Liver (tissue), 9 donors: Measurements from ENCODE around the gene SERPINA10. TPM values are rescaled to one million over a fixed set of nuclear protein-coding genes. Genes with fewer than 3 reads are reported as not detected.

Source experiments
- DNase-seq: peaks from one replicate; pipeline ENCODE4 v3.0.0-alpha.2; 2017; ENCODE audit warnings: low spot score
- H3K27ac ChIP-seq, 2 donors: one replicate each; pipeline ENCODE4 v1.7.0; 2013; ENCODE audit warnings: inconsistent platforms in 2 of 2, low read length in 2 of 2, control low read depth in 1 of 2, low read depth in 1 of 2, mild to moderate bottlenecking in 1 of 2
- H3K27me3 ChIP-seq, 4 donors: one replicate each; pipeline versions ENCODE4 v1.6.1 to v1.7.0; 2013; ENCODE audit warnings: low read length in 3 of 4, inconsistent platforms in 1 of 4, mild to moderate bottlenecking in 1 of 4, moderate library complexity in 1 of 4; ENCODE audit not compliant: control insufficient read depth in 4 of 4, insufficient read depth in 4 of 4
- H3K36me3 ChIP-seq, 4 donors: one replicate each; pipeline versions ENCODE4 v1.6.1 to v1.7.0; 2013; ENCODE audit warnings: low read length in 3 of 4, mild to moderate bottlenecking in 3 of 4, low read depth in 1 of 4, moderate library complexity in 1 of 4; ENCODE audit not compliant: control insufficient read depth in 4 of 4, insufficient read depth in 3 of 4
- H3K4me1 ChIP-seq, 4 donors: one replicate each; pipeline versions ENCODE4 v1.6.1 to v1.7.0; 2013; ENCODE audit warnings: low read length in 3 of 4, mild to moderate bottlenecking in 3 of 4, moderate library complexity in 1 of 4; ENCODE audit not compliant: control insufficient read depth in 4 of 4, insufficient read depth in 4 of 4
- H3K4me3 ChIP-seq, 3 donors: one replicate each; pipeline versions ENCODE4 v1.6.1 to v1.7.0; 2013; ENCODE audit warnings: low read length in 3 of 3, control low read depth in 1 of 3, low read depth in 1 of 3, mild to moderate bottlenecking in 1 of 3
- H3K9ac ChIP-seq, 2 donors: one replicate each; pipeline ENCODE4 v1.7.0; 2013; ENCODE audit warnings: low read length in 2 of 2, mild to moderate bottlenecking in 2 of 2, moderate library complexity in 2 of 2, control low read depth in 1 of 2, low read depth in 1 of 2
- H3K9me3 ChIP-seq, 4 donors: one replicate each; pipeline versions ENCODE4 v1.6.1 to v1.7.0; 2013; ENCODE audit warnings: low read length in 3 of 4; ENCODE audit not compliant: control insufficient read depth in 4 of 4
- EGR1 ChIP-seq, 2 donors: IDR thresholded peaks; 2 replicates each; pipeline ENCODE4 v1.6.1; 2016 to 2018; ENCODE audit warnings: antibody characterized with exemption in 2 of 2, low read depth in 2 of 2
- FOXA1 ChIP-seq: IDR thresholded peaks from 2 replicates; pipeline ENCODE4 v1.6.1; 2016; ENCODE audit warnings: antibody characterized with exemption
- FOXA2 ChIP-seq: IDR thresholded peaks from 2 replicates; pipeline ENCODE4 v1.6.1; 2016; ENCODE audit warnings: antibody characterized with exemption
- GABPA ChIP-seq, 2 donors: IDR thresholded peaks in 1 of 2; conservative IDR thresholded peaks in 1 of 2; 2 replicates each; pipeline ENCODE4 v1.6.1; 2016; ENCODE audit warnings: antibody characterized with exemption in 2 of 2, mild to moderate bottlenecking in 1 of 2, moderate library complexity in 1 of 2
- HNF4A ChIP-seq, 2 donors: conservative IDR thresholded peaks; 2 replicates each; pipeline ENCODE4 v1.6.1; 2016; ENCODE audit warnings: antibody characterized with exemption in 2 of 2, mild to moderate bottlenecking in 2 of 2
- HNF4G ChIP-seq: IDR thresholded peaks from 2 replicates; pipeline ENCODE4 v1.6.1; 2016; ENCODE audit warnings: antibody characterized with exemption
- JUND ChIP-seq, 2 donors: IDR thresholded peaks; 2 replicates each; pipeline ENCODE4 v1.6.1; 2016; ENCODE audit warnings: antibody characterized with exemption in 2 of 2
- NR2F2 ChIP-seq: IDR thresholded peaks from 2 replicates; pipeline ENCODE4 v1.6.1; 2016; ENCODE audit warnings: antibody characterized with exemption
- RAD21 ChIP-seq, 2 donors: IDR thresholded peaks; 2 replicates each; pipeline ENCODE4 v1.6.1; 2016; ENCODE audit warnings: antibody characterized with exemption in 2 of 2, mild to moderate bottlenecking in 2 of 2
- RXRA ChIP-seq, 2 donors: IDR thresholded peaks; 2 replicates each; pipeline ENCODE4 v1.6.1; 2017 to 2018; ENCODE audit warnings: antibody characterized with exemption in 2 of 2, mild to moderate bottlenecking in 1 of 2
- SP1 ChIP-seq: IDR thresholded peaks from 2 replicates; pipeline ENCODE4 v1.6.1; 2018; ENCODE audit warnings: antibody characterized with exemption, mild to moderate bottlenecking
- TAF1 ChIP-seq: conservative IDR thresholded peaks from 2 replicates; pipeline ENCODE4 v1.6.1; 2016; ENCODE audit warnings: antibody characterized with exemption, mild to moderate bottlenecking
- YY1 ChIP-seq: IDR thresholded peaks from 2 replicates; pipeline ENCODE4 v1.6.1; 2016; ENCODE audit warnings: antibody characterized with exemption, mild to moderate bottlenecking
- WGBS: extraction: QIAGEN DNeasy Blood & Tissue Kit; methylation state at CpG from one replicate; pipeline ENCODE4 v1.1.7; 2013; 5-methylcytosine and 5-hydroxymethylcytosine counted together
- polyA plus RNA-seq, 2 donors: library from polyadenylated mRNA; stranded (reverse) in 1 of 2; unstranded in 1 of 2; fragments of 200-250 nt in 1 of 2; fragments of >200 nt in 1 of 2; fragmentation: Nextera tagmentation in 1 of 2; extraction: Ambion mirVana in 1 of 2; gene quantifications; one replicate each; pipeline versions ENCODE4 v1.2.1 to v1.2.3, GENCODE V29; 2013 to 2015
- total RNA-seq, 2 donors: library from RNA; depleted of rRNA; stranded (reverse); fragments of >200 nt; gene quantifications; one replicate each; pipeline ENCODE4 v1.2.3, GENCODE V29; 2014
- TF ChIP-seq, protein P1 (sequence below): IDR thresholded peaks from 2 replicates; pipeline ENCODE4 v1.6.1; 2016; ENCODE audit warnings: antibody characterized with exemption, mild to moderate bottlenecking
- TF ChIP-seq, protein P2 (sequence below): fragments of 150-350 bp; IDR thresholded peaks from 2 replicates; pipeline ENCODE4 v1.5.1; 2017; ENCODE audit warnings: improper control_type of control experiment, low read depth, low read length; ENCODE audit not compliant: missing input control
- TF ChIP-seq, protein P3 (sequence below): IDR thresholded peaks from 2 replicates; pipeline ENCODE4 v1.6.1; 2016; ENCODE audit warnings: antibody characterized with exemption
- TF ChIP-seq, protein P4 (sequence below): IDR thresholded peaks from 2 replicates; pipeline ENCODE4 v1.6.1; 2016; ENCODE audit warnings: antibody characterized with exemption
- TF ChIP-seq, protein P5 (sequence below): IDR thresholded peaks from 2 replicates; pipeline ENCODE4 v1.6.1; 2016; ENCODE audit warnings: antibody characterized with exemption
- donor health status: healthy.
- donor health status: healthy.
- donor health status: healthy.
- donor health status: healthy.
- donor health status: healthy.

The SERPINA10 gene
- total and polyA plus RNA-seq, 4 donors = 105 to 363 (median 194) TPM

DNA sequence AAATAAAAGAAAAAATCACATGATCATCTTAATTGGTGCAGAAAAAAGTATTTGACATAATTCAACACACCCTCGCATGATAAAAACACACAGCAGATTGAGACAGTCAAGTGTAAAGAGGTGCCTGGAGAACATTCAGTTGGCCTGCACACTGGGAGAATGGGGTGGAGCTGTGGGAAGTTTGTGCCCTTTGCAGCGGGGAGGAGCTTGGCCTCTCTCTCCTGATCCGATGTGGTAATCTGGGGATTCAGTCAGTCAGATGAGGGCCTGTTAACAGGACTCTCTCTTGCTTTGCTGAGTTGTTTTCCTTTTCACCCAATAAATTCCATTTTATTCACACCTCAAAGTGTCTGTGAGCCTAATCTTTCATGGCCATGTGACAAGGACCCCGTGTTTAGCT is 24.2 kb upstream of the SERPINA10 start:
- WGBS = 23% methylated on average over 4 of the region's 4 CpGs
- Histone ChIP-seq H3K36me3 (peaks cover 0 to 4% (median 0%) of the 10 kb centered on the region in 4 donors), H3K4me3 (peak overlapping the region in 1 of 3 donors; percentile 7), H3K9me3 (no peaks in the 10 kb centered on the region), H3K4me1 (peaks cover 11 to 78% (median 38%) of the 10 kb centered on the region in 4 donors), H3K27me3 (no peaks in the 10 kb centered on the region), H3K9ac (peak overlapping the region in 1 of 2 donors; percentile 64), H3K27ac (peak overlapping the region; percentile 60 to 85)
- DNase-seq = peak; percentile 54
- peak; percentile 64 to 83 for TF ChIP-seq RXRA (IDR thresholded peaks at IDR 0.05)
- peak; percentile 49 to 61 for TF ChIP-seq RAD21 (IDR thresholded peaks at IDR 0.05)
- TF ChIP-seq, protein P1, sequence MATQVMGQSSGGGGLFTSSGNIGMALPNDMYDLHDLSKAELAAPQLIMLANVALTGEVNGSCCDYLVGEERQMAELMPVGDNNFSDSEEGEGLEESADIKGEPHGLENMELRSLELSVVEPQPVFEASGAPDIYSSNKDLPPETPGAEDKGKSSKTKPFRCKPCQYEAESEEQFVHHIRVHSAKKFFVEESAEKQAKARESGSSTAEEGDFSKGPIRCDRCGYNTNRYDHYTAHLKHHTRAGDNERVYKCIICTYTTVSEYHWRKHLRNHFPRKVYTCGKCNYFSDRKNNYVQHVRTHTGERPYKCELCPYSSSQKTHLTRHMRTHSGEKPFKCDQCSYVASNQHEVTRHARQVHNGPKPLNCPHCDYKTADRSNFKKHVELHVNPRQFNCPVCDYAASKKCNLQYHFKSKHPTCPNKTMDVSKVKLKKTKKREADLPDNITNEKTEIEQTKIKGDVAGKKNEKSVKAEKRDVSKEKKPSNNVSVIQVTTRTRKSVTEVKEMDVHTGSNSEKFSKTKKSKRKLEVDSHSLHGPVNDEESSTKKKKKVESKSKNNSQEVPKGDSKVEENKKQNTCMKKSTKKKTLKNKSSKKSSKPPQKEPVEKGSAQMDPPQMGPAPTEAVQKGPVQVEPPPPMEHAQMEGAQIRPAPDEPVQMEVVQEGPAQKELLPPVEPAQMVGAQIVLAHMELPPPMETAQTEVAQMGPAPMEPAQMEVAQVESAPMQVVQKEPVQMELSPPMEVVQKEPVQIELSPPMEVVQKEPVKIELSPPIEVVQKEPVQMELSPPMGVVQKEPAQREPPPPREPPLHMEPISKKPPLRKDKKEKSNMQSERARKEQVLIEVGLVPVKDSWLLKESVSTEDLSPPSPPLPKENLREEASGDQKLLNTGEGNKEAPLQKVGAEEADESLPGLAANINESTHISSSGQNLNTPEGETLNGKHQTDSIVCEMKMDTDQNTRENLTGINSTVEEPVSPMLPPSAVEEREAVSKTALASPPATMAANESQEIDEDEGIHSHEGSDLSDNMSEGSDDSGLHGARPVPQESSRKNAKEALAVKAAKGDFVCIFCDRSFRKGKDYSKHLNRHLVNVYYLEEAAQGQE = peak; percentile 91
- TF ChIP-seq, protein P2, sequence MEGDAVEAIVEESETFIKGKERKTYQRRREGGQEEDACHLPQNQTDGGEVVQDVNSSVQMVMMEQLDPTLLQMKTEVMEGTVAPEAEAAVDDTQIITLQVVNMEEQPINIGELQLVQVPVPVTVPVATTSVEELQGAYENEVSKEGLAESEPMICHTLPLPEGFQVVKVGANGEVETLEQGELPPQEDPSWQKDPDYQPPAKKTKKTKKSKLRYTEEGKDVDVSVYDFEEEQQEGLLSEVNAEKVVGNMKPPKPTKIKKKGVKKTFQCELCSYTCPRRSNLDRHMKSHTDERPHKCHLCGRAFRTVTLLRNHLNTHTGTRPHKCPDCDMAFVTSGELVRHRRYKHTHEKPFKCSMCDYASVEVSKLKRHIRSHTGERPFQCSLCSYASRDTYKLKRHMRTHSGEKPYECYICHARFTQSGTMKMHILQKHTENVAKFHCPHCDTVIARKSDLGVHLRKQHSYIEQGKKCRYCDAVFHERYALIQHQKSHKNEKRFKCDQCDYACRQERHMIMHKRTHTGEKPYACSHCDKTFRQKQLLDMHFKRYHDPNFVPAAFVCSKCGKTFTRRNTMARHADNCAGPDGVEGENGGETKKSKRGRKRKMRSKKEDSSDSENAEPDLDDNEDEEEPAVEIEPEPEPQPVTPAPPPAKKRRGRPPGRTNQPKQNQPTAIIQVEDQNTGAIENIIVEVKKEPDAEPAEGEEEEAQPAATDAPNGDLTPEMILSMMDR = no peak
- peak; percentile 71 for TF ChIP-seq SP1
- TF ChIP-seq, protein P3, sequence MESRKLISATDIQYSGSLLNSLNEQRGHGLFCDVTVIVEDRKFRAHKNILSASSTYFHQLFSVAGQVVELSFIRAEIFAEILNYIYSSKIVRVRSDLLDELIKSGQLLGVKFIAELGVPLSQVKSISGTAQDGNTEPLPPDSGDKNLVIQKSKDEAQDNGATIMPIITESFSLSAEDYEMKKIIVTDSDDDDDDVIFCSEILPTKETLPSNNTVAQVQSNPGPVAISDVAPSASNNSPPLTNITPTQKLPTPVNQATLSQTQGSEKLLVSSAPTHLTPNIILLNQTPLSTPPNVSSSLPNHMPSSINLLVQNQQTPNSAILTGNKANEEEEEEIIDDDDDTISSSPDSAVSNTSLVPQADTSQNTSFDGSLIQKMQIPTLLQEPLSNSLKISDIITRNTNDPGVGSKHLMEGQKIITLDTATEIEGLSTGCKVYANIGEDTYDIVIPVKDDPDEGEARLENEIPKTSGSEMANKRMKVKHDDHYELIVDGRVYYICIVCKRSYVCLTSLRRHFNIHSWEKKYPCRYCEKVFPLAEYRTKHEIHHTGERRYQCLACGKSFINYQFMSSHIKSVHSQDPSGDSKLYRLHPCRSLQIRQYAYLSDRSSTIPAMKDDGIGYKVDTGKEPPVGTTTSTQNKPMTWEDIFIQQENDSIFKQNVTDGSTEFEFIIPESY = peak; percentile 54
- peak; percentile 77 to 89 for TF ChIP-seq HNF4A (conservative IDR thresholded peaks at IDR 0.05)
- TF ChIP-seq, protein P4, sequence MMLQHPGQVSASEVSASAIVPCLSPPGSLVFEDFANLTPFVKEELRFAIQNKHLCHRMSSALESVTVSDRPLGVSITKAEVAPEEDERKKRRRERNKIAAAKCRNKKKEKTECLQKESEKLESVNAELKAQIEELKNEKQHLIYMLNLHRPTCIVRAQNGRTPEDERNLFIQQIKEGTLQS = no peak
- peak; percentile 95 for TF ChIP-seq TAF1
- peak; percentile 19 to 45 for TF ChIP-seq JUND (IDR thresholded peaks at IDR 0.05)
- TF ChIP-seq NR2F2 = no peak
- peak; percentile 55 for TF ChIP-seq HNF4G
- TF ChIP-seq FOXA1 = peak; percentile 75
- TF ChIP-seq FOXA2 = peak; percentile 64
- TF ChIP-seq EGR1 (IDR thresholded peaks at IDR 0.05; ENCODE audit: low read depth in 2 of 2) = peak in 1 of 2 donors; percentile 33
- TF ChIP-seq YY1 = peak; percentile 73
- TF ChIP-seq GABPA (IDR thresholded peaks at IDR 0.05 in 1 of 2, conservative IDR thresholded peaks at IDR 0.05 in 1 of 2) = no peak
- TF ChIP-seq, protein P5, sequence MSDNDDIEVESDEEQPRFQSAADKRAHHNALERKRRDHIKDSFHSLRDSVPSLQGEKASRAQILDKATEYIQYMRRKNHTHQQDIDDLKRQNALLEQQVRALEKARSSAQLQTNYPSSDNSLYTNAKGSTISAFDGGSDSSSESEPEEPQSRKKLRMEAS = peak; percentile 37
